B cell (primary cell): Measurements from ENCODE around the gene PAQR4. TPM values are rescaled to one million over a fixed set of nuclear protein-coding genes. Genes with fewer than 3 reads are reported as not detected.

Source experiments
- ATAC-seq: fragments of 200-7000 bp; cut with Tn5 transposase; one replicate; pipeline ENCODE4 v1.10.0; 2021; ENCODE audit warnings: low read depth, mild to moderate bottlenecking, moderate number of reproducible peaks, moderate library complexity
- CTCF ChIA-PET: fragments of 350-600 bp; sonication (Branson Sonifier 250); formaldehyde crosslinking; loops from one replicate; lab custom pipeline; 2021; ENCODE audit warnings: antibody characterized with exemption, inconsistent platforms; lab: Charles Lee
- POLR2A ChIA-PET: fragments of 350-600 bp; sonication (Branson Sonifier 250); formaldehyde crosslinking; loops from one replicate; lab custom pipeline; 2021; ENCODE audit warnings: antibody characterized with exemption; lab: Charles Lee
- DNase-seq: peaks from one replicate; pipeline ENCODE4 v3.0.0; 2013
- H2AFZ ChIP-seq: 2 replicates; pipeline ENCODE4 v1.6.1; 2012; ENCODE audit warnings: mild to moderate bottlenecking, low read depth, low read length; ENCODE audit not compliant: insufficient read depth, poor library complexity, severe bottlenecking
- H3K27ac ChIP-seq, 2 donors: 1 replicate in 1 of 2; 2 replicates in 1 of 2; pipeline ENCODE4 v1.5.1; 2012 to 2013; ENCODE audit warnings: low read length in 2 of 2, mild to moderate bottlenecking in 2 of 2, moderate library complexity in 1 of 2
- H3K27me3 ChIP-seq, 4 experiments: fragments of 200-600 bp in 1 of 4; sonication (generic) in 1 of 4; replicated peaks in 1 of 4; 1 replicate in 2 of 4; 2 replicates in 2 of 4; pipeline versions ENCODE4 v1.6.1 to v1.7.0; 2013 to 2016; ENCODE audit warnings: low read length in 3 of 4, mild to moderate bottlenecking in 2 of 4, mixed read lengths in 1 of 4, moderate library complexity in 1 of 4; ENCODE audit not compliant: insufficient read depth in 4 of 4, control insufficient read depth in 3 of 4; ENCODE audit errors: control extremely low read depth in 1 of 4
- H3K36me3 ChIP-seq, 2 experiments: replicated peaks in 1 of 2; 1 replicate in 1 of 2; 2 replicates in 1 of 2; pipeline versions ENCODE4 v1.6.1 to v1.7.1; 2013; ENCODE audit warnings: low read length in 1 of 2; ENCODE audit not compliant: insufficient read depth in 2 of 2, control insufficient read depth in 1 of 2; ENCODE audit errors: control extremely low read depth in 1 of 2, extremely low read depth in 1 of 2
- H3K4me1 ChIP-seq, 2 donors: fragments of 200-600 bp in 1 of 2; sonication (generic) in 1 of 2; 1 replicate in 1 of 2; 2 replicates in 1 of 2; pipeline versions ENCODE4 v1.5.1 to v1.6.1; 2013 to 2017; ENCODE audit warnings: low read length in 2 of 2; ENCODE audit not compliant: control insufficient read depth in 2 of 2, insufficient read depth in 2 of 2
- H3K4me2 ChIP-seq: replicated peaks from 2 replicates; pipeline ENCODE3; 2012; ENCODE audit warnings: mild to moderate bottlenecking, low read depth, low read length; ENCODE audit not compliant: poor library complexity, severe bottlenecking
- H3K4me3 ChIP-seq, 5 experiments: fragments of 200-600 bp in 1 of 5; sonication (generic) in 1 of 5; 1 replicate in 3 of 5; 2 replicates in 2 of 5; pipeline versions ENCODE4 v1.5.1 to v1.7.0; 2011 to 2016; ENCODE audit warnings: low read length in 4 of 5, mild to moderate bottlenecking in 4 of 5, low read depth in 2 of 5, control low read depth in 1 of 5, moderate library complexity in 1 of 5; ENCODE audit not compliant: insufficient read depth in 1 of 5; ENCODE audit errors: control extremely low read depth in 1 of 5, extremely low read depth in 1 of 5
- H3K79me2 ChIP-seq: fragments of 200-600 bp; sonication (generic); one replicate; pipeline ENCODE4 v1.6.0; 2016; ENCODE audit warnings: low read length; ENCODE audit not compliant: control insufficient read depth, insufficient read depth
- H3K9ac ChIP-seq: fragments of 200-600 bp; sonication (generic); 2 replicates; pipeline ENCODE4 v1.6.1; 2017; ENCODE audit warnings: mild to moderate bottlenecking, low read length, moderate library complexity
- H3K9me3 ChIP-seq, 3 donors: one replicate each; pipeline versions ENCODE4 v1.6.1 to v1.7.1; 2013; ENCODE audit warnings: low read length in 2 of 3; ENCODE audit not compliant: control insufficient read depth in 2 of 3, insufficient read depth in 1 of 3; ENCODE audit errors: control extremely low read depth in 1 of 3
- H4K20me1 ChIP-seq: 2 replicates; pipeline ENCODE4 v1.6.0; 2012; ENCODE audit warnings: mild to moderate bottlenecking, low read length; ENCODE audit not compliant: insufficient read depth, control insufficient read depth, poor library complexity, severe bottlenecking
- H3K27ac Mint-ChIP-seq: one replicate; pipeline ENCODE4 v1.8.0; 2021; ENCODE audit warnings: mixed read lengths
- H3K27me3 Mint-ChIP-seq: one replicate; pipeline ENCODE4 v1.8.0; 2021; ENCODE audit warnings: mixed read lengths
- H3K4me1 Mint-ChIP-seq: one replicate; pipeline ENCODE4 v1.8.0; 2021; ENCODE audit warnings: mixed read lengths
- H3K4me3 Mint-ChIP-seq: one replicate; pipeline ENCODE4 v1.8.0; 2021; ENCODE audit warnings: mixed read lengths
- H3K9me3 Mint-ChIP-seq: one replicate; pipeline ENCODE4 v1.8.0; 2022; ENCODE audit warnings: mixed read lengths; ENCODE audit not compliant: insufficient read depth
- CTCF ChIP-seq: fragments of 200-600 bp; IDR thresholded peaks from one replicate; pipeline ENCODE4 v1.8.0; 2022; ENCODE audit warnings: antibody characterized with exemption, mild to moderate bottlenecking
- EZH2 ChIP-seq: IDR thresholded peaks from 2 replicates; pipeline ENCODE4 v1.6.1; 2012; ENCODE audit warnings: borderline replicate concordance, low read depth, mild to moderate bottlenecking, moderate library complexity, low read length; ENCODE audit not compliant: insufficient read depth, poor library complexity, severe bottlenecking
- WGBS: methylation state at CpG from one replicate; pipeline ENCODE4 v1.1.5; 2013; ENCODE audit warnings: missing lambda C conversion rate; ENCODE audit not compliant: insufficient coverage; 5-methylcytosine and 5-hydroxymethylcytosine counted together
- intact Hi-C: fragments of 100-400 bp; cut with micrococcal nuclease; formaldehyde crosslinking; loops from one replicate; pipeline ENCODE4 v1.10.0; 2022
- polyA plus RNA-seq: library from polyadenylated mRNA; depleted of rRNA; stranded (reverse); fragments of >200 nt; gene quantifications from 2 replicates; pipeline ENCODE4 v1.2.3, GENCODE V29; 2012
- total RNA-seq, 2 donors: library from RNA; stranded (reverse); fragments of 120-200 nt in 1 of 2; gene quantifications; 1 replicate in 1 of 2; 2 replicates in 1 of 2; pipeline versions ENCODE4 v1.2.3 to v1.2.4, GENCODE V29; 2013 to 2022

PAQR4 gene
- total and polyA plus RNA-seq, 2 donors (not counting 1 experiment from before 2014, with no cell fraction given) = 2.6 to 2.8 TPM

- no peak overlapping the region for H3K9ac ChIP-seq
- H3K4me3 ChIP-seq = no peak overlapping the region
- Mint-ChIP-seq H3K27me3 (no peaks in the 10 kb centered on the region), H3K4me1 (no peaks in the 10 kb centered on the region), H3K9me3 (no peaks in the 10 kb centered on the region), H3K4me3 (no peak overlapping the region), H3K27ac (no peak overlapping the region)
- no peak for ATAC-seq
- TF ChIP-seq CTCF (no peak), EZH2 (no peak)
- WGBS = 98% methylated on average over 21 of the region's 24 CpGs
- no peaks in the 10 kb centered on the region for H4K20me1 ChIP-seq
- no peaks in the 10 kb centered on the region for H3K79me2 ChIP-seq
- peaks cover 0 to 35% of the 10 kb centered on the region in 2 experiments for H3K36me3 ChIP-seq
- no peaks in the 10 kb centered on the region for H3K9me3 ChIP-seq
- peaks cover 0 to 5% of the 10 kb centered on the region in 2 donors for H3K4me1 ChIP-seq
- no peak overlapping the region for H3K4me2 ChIP-seq
- ChIA-PET CTCF (interaction anchor here (0.9 kb wide), 1 partner anchor 10 kb away, joined by 3 read pairs; no protein-coding TSS in a partner anchor), POLR2A (no interaction called here)
- DNase-seq = no peak
- no peak overlapping the region for H2AFZ ChIP-seq
- intact Hi-C loops = no loop called here
- no peaks in the 10 kb centered on the region for H3K27me3 ChIP-seq
- no peak overlapping the region for H3K27ac ChIP-seq
Measured at GRCh38 chr16:2937170-2937569, 32.0 kb upstream of the PAQR4 start.

GRCh38 chr16:2938206-2938605, 30.9 kb upstream of the PAQR4 start:
- intact Hi-C loops = no loop called here
- H4K20me1 ChIP-seq = no peaks in the 10 kb centered on the region
- DNase-seq = no peak
- Mint-ChIP-seq H3K9me3 (no peaks in the 10 kb centered on the region), H3K4me1 (no peaks in the 10 kb centered on the region), H3K27ac (no peak overlapping the region), H3K4me3 (no peak overlapping the region), H3K27me3 (no peaks in the 10 kb centered on the region)
- no peaks in the 10 kb centered on the region for H3K79me2 ChIP-seq
- no peaks in the 10 kb centered on the region for H3K9me3 ChIP-seq
- no peak overlapping the region for H3K4me2 ChIP-seq
- WGBS = 98% methylated on average over 9 of the region's 12 CpGs
- ATAC-seq = no peak
- H3K4me1 ChIP-seq = peaks cover 0 to 5% of the 10 kb centered on the region in 2 donors
- TF ChIP-seq CTCF (no peak), EZH2 (no peak)
- no peak overlapping the region for H3K27ac ChIP-seq
- POLR2A ChIA-PET = no interaction called here
- no peak overlapping the region for H2AFZ ChIP-seq
- H3K36me3 ChIP-seq = peaks cover 0 to 37% of the 10 kb centered on the region in 2 experiments
- CTCF ChIA-PET = no interaction called here
- H3K27me3 ChIP-seq = no peaks in the 10 kb centered on the region
- no peak overlapping the region for H3K9ac ChIP-seq
- no peak overlapping the region for H3K4me3 ChIP-seq
